HEK293 (cell line): ENCODE results near the gene SLC18B1.
A peak's percentile ranks its signal among the peaks of the same experiment; 100 is the strongest.

ENCODE experiments used
- CTCF ChIA-PET: fragments of 350-600 bp; formaldehyde crosslinking; extraction: SDS; loops from one replicate; lab custom pipeline; 2021; ENCODE audit warnings: antibody characterized with exemption; lab: Yijun Ruan, JAX
- POLR2A ChIA-PET: fragments of 300-600 bp; formaldehyde crosslinking; extraction: SDS; loops from one replicate; lab custom pipeline; 2020; ENCODE audit warnings: antibody characterized with exemption, inconsistent platforms; lab: Yijun Ruan, JAX
- H3K27ac ChIP-seq: fragments of 200-500 bp; sonication (Bioruptor generic); 2 replicates; pipeline ENCODE4 v1.5.1; 2014; ENCODE audit warnings: low read depth, low read length, control low read depth, inconsistent platforms; ENCODE audit errors: extremely low read depth
- H3K36me3 ChIP-seq, 2 experiments: fragments of 200-500 bp in 1 of 2; sonication (Bioruptor generic) in 1 of 2; 1 replicate in 1 of 2; 2 replicates in 1 of 2; pipeline ENCODE4 v1.5.1; 2014 to 2017; ENCODE audit warnings: inconsistent platforms in 2 of 2, low read length in 2 of 2; ENCODE audit not compliant: control insufficient read depth in 2 of 2, insufficient read depth in 1 of 2
- H3K4me1 ChIP-seq: fragments of 200-500 bp; sonication (Bioruptor generic); 2 replicates; pipeline ENCODE4 v1.5.1; 2014; ENCODE audit warnings: mild to moderate bottlenecking, low read length, inconsistent platforms; ENCODE audit not compliant: control insufficient read depth, insufficient read depth
- H3K4me3 ChIP-seq: 2 replicates; pipeline ENCODE4 v1.5.1; 2011; ENCODE audit warnings: low read depth, mild to moderate bottlenecking, control low read depth, low read length, moderate library complexity
- H3K9me3 ChIP-seq: fragments of 200-500 bp; sonication (Bioruptor generic); 2 replicates; pipeline ENCODE4 v1.5.1; 2014; ENCODE audit warnings: low read depth, low read length, inconsistent platforms; ENCODE audit not compliant: control insufficient read depth, insufficient read depth
- HOXD13 ChIP-seq: sonication (generic); formaldehyde crosslinking; IDR thresholded peaks from 2 replicates; pipeline ENCODE4 v1.8.0; 2022; ENCODE audit warnings: missing genetic modification reagents, borderline replicate concordance
- MEIS1 ChIP-seq: sonication (generic); formaldehyde crosslinking; IDR thresholded peaks from 2 replicates; pipeline ENCODE4 v1.8.1; 2022; ENCODE audit warnings: missing genetic modification reagents, mild to moderate bottlenecking, borderline replicate concordance
- OVOL3 ChIP-seq: fragments of 450-650 bp; formaldehyde crosslinking; IDR thresholded peaks from 2 replicates; pipeline ENCODE4 v1.5.1; 2016; ENCODE audit warnings: missing biosample characterization, missing genetic modification characterization
- SETDB1 ChIP-seq: IDR thresholded peaks from one replicate; pipeline ENCODE4 v1.6.1; 2017; ENCODE audit warnings: mild to moderate bottlenecking, low read length, moderate library complexity, mixed read lengths; ENCODE audit not compliant: insufficient read length
- SP3 ChIP-seq: fragments of 450-650 bp; formaldehyde crosslinking; IDR thresholded peaks from 2 replicates; pipeline ENCODE4 v1.5.1; 2016; ENCODE audit warnings: missing biosample characterization, missing genetic modification characterization
- YY1 ChIP-seq: fragments of 450-650 bp; formaldehyde crosslinking; IDR thresholded peaks from 2 replicates; pipeline ENCODE4 v1.5.1; 2018; ENCODE audit warnings: missing biosample characterization, missing genetic modification characterization
- ZNF114 ChIP-seq: fragments of 450-650 bp; formaldehyde crosslinking; IDR thresholded peaks from 2 replicates; pipeline ENCODE4 v1.5.0; 2017; ENCODE audit warnings: missing biosample characterization, missing genetic modification characterization
- ZNF248 ChIP-seq: fragments of 450-650 bp; formaldehyde crosslinking; IDR thresholded peaks from 2 replicates; pipeline ENCODE4 v1.5.1; 2017; ENCODE audit warnings: missing biosample characterization, missing genetic modification characterization
- ZNF302 ChIP-seq: fragments of 450-650 bp; formaldehyde crosslinking; IDR thresholded peaks from 2 replicates; pipeline ENCODE4 v1.5.1; 2016; ENCODE audit warnings: missing biosample characterization, missing genetic modification characterization, low read depth
- ZNF37A ChIP-seq: fragments of 450-650 bp; IDR thresholded peaks from 2 replicates; pipeline ENCODE4 v1.5.1; 2018; ENCODE audit warnings: missing biosample characterization, missing genetic modification characterization
- ZNF394 ChIP-seq: fragments of 450-650 bp; formaldehyde crosslinking; IDR thresholded peaks from 2 replicates; pipeline ENCODE4 v1.5.1; 2016; ENCODE audit warnings: missing biosample characterization, missing genetic modification characterization, mild to moderate bottlenecking, moderate library complexity, borderline replicate concordance
- ZNF501 ChIP-seq: fragments of 450-650 bp; formaldehyde crosslinking; IDR thresholded peaks from 2 replicates; pipeline ENCODE4 v1.5.1; 2016; ENCODE audit warnings: missing biosample characterization, missing genetic modification characterization
- ZNF785 ChIP-seq: fragments of 450-650 bp; formaldehyde crosslinking; IDR thresholded peaks from 2 replicates; pipeline ENCODE4 v1.5.1; 2016; ENCODE audit warnings: missing biosample characterization, missing genetic modification characterization
- TF ChIP-seq, protein P1 (sequence below): fragments of 450-650 bp; formaldehyde crosslinking; IDR thresholded peaks from 2 replicates; pipeline ENCODE4 v1.5.1; 2017; ENCODE audit warnings: missing biosample characterization, missing genetic modification characterization
- TF ChIP-seq, protein P2 (sequence below): fragments of 450-650 bp; formaldehyde crosslinking; IDR thresholded peaks from 2 replicates; pipeline ENCODE4 v1.5.1; 2016; ENCODE audit warnings: missing biosample characterization, missing genetic modification characterization
- TF ChIP-seq, protein P3 (sequence below): fragments of 450-650 bp; IDR thresholded peaks from 2 replicates; pipeline ENCODE4 v1.5.1; 2018; ENCODE audit warnings: missing biosample characterization, mild to moderate bottlenecking, missing genetic modification characterization
- TF ChIP-seq, protein P4 (sequence below): fragments of 450-650 bp; formaldehyde crosslinking; IDR thresholded peaks from 2 replicates; pipeline ENCODE4 v1.5.1; 2016; ENCODE audit warnings: missing biosample characterization, missing genetic modification characterization, low read depth

The SLC18B1 gene

DNA sequence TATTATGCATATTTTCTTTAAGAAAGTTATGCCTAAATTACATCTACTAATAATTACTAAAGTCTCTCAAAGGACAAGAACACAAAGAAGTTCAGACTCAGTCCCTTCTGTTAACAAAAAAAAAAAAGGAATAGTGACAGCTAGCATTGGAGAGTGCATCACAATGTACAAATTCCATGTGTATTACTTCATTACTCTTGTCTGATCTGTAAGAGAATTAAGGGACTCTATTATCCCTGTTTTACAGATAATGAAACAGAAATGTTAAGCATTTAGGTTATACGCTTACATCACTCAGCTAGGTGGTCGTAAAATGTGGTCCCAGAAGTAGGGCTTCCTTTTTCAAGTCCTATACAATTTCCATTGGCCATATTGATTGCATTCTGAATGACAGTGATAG, 67.4 kb downstream of the SLC18B1 start:
- no peaks in the 10 kb centered on the region for H3K4me1 ChIP-seq
- POLR2A ChIA-PET = no interaction called here
- no peaks in the 10 kb centered on the region for H3K36me3 ChIP-seq
- TF ChIP-seq ZNF37A = no peak
- no peak for TF ChIP-seq OVOL3 (tag by site-specific recombination)
- TF ChIP-seq SETDB1 = no peak
- no peak for TF ChIP-seq ZNF248
- TF ChIP-seq ZNF302 = no peak
- TF ChIP-seq ZNF501 = no peak
- TF ChIP-seq, protein P1, sequence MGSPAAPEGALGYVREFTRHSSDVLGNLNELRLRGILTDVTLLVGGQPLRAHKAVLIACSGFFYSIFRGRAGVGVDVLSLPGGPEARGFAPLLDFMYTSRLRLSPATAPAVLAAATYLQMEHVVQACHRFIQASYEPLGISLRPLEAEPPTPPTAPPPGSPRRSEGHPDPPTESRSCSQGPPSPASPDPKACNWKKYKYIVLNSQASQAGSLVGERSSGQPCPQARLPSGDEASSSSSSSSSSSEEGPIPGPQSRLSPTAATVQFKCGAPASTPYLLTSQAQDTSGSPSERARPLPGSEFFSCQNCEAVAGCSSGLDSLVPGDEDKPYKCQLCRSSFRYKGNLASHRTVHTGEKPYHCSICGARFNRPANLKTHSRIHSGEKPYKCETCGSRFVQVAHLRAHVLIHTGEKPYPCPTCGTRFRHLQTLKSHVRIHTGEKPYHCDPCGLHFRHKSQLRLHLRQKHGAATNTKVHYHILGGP (tag by site-specific recombination) = no peak
- TF ChIP-seq, protein P2, sequence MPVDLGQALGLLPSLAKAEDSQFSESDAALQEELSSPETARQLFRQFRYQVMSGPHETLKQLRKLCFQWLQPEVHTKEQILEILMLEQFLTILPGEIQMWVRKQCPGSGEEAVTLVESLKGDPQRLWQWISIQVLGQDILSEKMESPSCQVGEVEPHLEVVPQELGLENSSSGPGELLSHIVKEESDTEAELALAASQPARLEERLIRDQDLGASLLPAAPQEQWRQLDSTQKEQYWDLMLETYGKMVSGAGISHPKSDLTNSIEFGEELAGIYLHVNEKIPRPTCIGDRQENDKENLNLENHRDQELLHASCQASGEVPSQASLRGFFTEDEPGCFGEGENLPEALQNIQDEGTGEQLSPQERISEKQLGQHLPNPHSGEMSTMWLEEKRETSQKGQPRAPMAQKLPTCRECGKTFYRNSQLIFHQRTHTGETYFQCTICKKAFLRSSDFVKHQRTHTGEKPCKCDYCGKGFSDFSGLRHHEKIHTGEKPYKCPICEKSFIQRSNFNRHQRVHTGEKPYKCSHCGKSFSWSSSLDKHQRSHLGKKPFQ = no peak
- TF ChIP-seq SP3 (tag by site-specific recombination) = no peak
- TF ChIP-seq YY1 (tag by site-specific recombination) = no peak
- no peak for TF ChIP-seq MEIS1 (CRISPR knock-in tag)
- CTCF ChIA-PET = interaction anchor here (0.5 to 0.7 kb wide), 3 partner anchors 65 to 816 kb away, joined by 3 to 5 read pairs (median 4); no protein-coding TSS in a partner anchor
- no peak overlapping the region for H3K4me3 ChIP-seq
- H3K27ac ChIP-seq = no peak overlapping the region
- H3K9me3 ChIP-seq = no peaks in the 10 kb centered on the region

DNA sequence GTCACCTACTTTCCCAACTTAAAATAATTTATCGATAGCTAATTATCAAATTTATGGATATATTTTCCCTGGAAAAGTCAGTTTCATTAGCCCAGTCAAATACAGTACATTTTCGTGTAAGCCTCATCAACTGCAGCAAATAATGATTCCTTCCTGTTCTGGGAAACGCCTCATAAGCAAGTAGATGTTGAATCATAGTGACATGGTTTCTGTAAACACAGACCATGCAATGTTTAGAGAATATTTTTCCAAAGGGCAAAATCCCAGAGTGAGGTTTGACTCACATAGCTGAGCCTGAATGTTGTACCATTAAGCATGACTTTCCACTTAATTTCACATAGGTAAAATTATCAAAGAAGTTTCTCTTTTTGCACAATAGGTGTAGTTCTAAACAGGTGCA, 67.9 kb downstream of the SLC18B1 start:
- H3K9me3 ChIP-seq = no peaks in the 10 kb centered on the region
- CTCF ChIA-PET = interaction anchor here (0.7 kb wide), 1 partner anchor 66 kb away, joined by 5 read pairs; no protein-coding TSS in a partner anchor
- H3K36me3 ChIP-seq = no peaks in the 10 kb centered on the region
- POLR2A ChIA-PET = no interaction called here
- H3K4me1 ChIP-seq = no peaks in the 10 kb centered on the region
- TF ChIP-seq, protein P3, sequence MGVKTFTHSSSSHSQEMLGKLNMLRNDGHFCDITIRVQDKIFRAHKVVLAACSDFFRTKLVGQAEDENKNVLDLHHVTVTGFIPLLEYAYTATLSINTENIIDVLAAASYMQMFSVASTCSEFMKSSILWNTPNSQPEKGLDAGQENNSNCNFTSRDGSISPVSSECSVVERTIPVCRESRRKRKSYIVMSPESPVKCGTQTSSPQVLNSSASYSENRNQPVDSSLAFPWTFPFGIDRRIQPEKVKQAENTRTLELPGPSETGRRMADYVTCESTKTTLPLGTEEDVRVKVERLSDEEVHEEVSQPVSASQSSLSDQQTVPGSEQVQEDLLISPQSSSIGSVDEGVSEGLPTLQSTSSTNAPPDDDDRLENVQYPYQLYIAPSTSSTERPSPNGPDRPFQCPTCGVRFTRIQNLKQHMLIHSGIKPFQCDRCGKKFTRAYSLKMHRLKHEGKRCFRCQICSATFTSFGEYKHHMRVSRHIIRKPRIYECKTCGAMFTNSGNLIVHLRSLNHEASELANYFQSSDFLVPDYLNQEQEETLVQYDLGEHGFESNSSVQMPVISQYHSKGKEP (tag by site-specific recombination) = no peak
- TF ChIP-seq ZNF114 (tag by site-specific recombination) = no peak
- no peak for TF ChIP-seq HOXD13 (CRISPR knock-in tag)
- no peak for TF ChIP-seq ZNF394 (tag by site-specific recombination)
- no peak overlapping the region for H3K4me3 ChIP-seq
- no peak overlapping the region for H3K27ac ChIP-seq

DNA sequence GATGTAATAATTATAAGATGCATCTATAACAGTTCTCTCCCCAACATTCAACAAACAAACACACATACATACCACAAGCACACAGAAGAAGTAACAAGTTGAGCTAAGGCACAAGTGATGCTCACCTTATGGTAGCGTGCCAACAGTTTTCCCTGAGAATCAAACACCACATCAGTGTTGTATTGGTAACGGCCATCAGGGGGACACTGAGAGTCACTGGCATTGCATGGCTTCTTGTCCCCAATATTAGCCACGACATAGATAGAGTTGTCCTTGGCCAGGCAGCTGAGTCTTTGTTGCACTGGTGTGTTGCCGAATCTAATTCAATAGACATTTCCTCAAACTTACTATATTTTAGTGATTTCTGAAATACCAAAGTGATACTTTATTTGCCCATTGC, 69.8 kb downstream of the SLC18B1 start:
- no peak overlapping the region for H3K27ac ChIP-seq
- POLR2A ChIA-PET = interaction anchor here (1.0 kb wide), 1 partner anchor 216 kb away, joined by 3 read pairs; the partner anchor contains the start of gene STX7
- TF ChIP-seq, protein P4, sequence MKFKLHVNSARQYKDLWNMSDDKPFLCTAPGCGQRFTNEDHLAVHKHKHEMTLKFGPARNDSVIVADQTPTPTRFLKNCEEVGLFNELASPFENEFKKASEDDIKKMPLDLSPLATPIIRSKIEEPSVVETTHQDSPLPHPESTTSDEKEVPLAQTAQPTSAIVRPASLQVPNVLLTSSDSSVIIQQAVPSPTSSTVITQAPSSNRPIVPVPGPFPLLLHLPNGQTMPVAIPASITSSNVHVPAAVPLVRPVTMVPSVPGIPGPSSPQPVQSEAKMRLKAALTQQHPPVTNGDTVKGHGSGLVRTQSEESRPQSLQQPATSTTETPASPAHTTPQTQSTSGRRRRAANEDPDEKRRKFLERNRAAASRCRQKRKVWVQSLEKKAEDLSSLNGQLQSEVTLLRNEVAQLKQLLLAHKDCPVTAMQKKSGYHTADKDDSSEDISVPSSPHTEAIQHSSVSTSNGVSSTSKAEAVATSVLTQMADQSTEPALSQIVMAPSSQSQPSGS = 0 out of 2 replicates have a peak, but pooled peaks have one; percentile 7
- no peak for TF ChIP-seq ZNF785 (tag by site-specific recombination)
- CTCF ChIA-PET = interaction anchor here (0.7 to 2.5 kb wide), 10 partner anchors 9 to 1109 kb away, joined by 3 to 7 read pairs (median 3); no protein-coding TSS in a partner anchor
- no peaks in the 10 kb centered on the region for H3K36me3 ChIP-seq
- no peaks in the 10 kb centered on the region for H3K4me1 ChIP-seq
- H3K9me3 ChIP-seq = no peaks in the 10 kb centered on the region
- no peak overlapping the region for H3K4me3 ChIP-seq
